ENCODE data around the gene ZSWIM8.

The ZSWIM8 gene

DNA sequence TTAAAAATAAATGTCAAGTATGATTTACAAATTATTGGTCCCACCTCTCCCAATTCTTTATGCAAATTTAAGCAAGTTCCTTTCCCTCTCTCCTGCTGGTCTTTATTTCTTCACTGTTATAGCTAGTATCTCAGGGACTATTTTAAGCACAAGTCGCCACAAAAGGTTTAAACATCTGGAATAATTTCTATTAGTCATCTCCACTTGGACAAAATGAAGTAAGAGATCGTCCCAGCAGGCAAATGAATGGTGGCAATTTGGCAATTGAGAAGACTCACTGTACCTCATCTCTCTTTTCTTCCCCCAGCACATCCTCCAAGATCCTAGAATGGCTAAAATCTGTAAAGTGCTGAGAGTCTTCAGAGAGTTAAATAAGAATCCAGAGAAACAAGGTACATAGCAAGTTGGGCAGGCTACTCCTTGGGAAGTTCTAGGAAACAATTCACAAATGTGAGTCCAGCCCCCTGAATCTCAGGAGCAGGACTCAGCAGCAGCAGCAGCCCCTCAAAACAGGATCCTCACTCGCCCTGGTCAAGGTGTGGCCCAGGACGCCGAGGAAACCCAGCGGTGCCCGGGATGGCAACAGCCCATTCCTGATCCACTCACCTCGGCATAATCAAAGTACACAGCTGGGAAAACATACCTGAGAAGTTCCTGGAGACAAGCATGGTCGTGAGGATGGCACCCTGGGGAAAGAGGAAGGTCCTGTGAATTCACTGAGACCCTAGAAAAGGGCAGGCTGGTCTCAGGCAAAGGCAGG, 56.3 kb downstream of the ZSWIM8 start:
- no peak for DNase-seq

DNA sequence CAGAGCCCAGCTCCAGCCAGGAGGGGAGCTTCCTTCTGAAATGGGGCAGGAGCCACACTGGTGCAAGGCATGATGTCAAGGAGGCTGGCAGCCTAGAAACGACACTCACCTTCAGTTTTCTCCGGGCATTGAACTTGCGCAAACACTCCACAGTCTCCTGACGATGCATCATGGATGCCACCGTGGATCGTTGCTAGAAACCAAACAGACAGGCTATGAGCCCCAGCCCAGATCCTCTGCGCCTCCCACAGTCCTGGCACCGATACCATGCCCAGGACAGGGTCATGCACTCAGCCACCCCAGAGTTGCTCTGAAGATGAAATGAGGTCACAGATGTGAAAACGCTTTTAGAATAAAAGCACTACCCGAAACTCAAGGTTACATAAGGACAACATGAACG, 56.9 kb downstream of the ZSWIM8 start:
- DNase-seq: no peak

DNA sequence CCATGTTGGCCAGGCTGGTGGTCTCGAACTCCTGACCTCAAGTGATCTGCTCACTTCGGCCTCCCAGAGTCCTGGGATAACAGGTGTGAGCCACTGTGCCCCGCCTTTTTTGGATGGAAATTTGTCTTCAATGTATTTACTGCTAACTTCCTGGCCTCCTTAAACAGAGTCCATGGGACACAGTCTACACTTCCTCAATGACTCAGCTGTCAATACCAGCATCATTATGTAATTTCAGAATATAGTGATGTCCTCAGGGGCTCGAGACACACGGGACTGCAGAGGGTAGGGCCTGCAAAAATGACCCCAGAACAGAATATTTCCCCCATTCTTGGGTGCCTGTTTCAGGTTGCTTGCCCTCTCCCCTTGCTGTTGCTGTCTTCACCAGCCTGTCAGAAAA, 57.9 kb downstream of the ZSWIM8 start:
- no peak for DNase-seq

DNA sequence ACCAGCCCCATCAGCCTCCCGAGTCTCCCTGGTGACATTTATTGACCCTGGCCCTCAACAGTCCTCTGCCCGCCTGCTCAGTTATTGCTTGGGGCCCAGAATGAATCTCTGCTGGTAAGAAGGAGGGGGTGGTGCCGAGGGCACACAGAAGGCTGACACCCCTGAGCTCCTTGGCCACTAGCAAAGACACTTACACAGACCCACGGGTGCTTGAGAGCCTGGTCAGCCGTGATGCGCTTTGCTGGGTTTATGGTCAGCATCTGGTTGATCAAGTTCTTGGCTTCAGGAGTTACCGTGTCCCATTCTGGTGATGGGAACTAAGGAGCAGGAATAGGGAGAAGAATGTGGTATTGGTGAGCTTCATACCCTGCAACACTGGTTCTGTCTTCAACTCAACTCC, 61.6 kb downstream of the ZSWIM8 start:
- DNase-seq: no peak

DNA sequence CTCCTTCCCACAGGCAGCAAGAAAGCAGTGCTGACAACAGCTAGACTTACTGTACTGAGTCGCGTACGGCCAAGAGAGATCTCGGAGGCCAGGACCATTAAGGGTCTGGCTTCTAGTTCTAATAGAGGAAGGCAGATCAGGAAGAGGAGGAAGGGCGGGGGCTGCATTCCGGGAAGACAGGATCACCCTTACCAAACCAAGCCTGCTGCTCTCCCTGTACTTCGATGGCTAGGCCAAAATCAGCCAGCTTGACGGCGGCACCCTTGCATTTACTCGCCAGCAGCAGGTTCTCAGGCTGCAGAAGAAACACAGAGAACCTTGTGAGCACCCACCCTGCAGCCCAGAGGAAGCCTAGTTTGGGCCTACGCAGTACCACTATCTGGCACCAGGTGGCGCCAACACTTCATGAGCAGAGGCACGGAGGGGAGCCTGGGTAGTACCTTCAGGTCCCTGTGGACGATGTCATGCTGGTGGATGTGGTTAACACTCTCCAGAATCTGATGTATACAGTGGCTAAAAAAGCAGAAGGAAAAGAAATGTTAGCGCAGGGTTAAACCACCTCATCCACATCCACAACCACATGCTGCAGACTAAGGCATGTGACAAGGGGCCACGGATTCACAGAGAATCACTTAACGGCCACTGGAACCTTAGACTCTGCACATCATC, 63.5 kb downstream of the ZSWIM8 start:
- peak; percentile 75 to 93 (median 84) for DNase-seq

DNA sequence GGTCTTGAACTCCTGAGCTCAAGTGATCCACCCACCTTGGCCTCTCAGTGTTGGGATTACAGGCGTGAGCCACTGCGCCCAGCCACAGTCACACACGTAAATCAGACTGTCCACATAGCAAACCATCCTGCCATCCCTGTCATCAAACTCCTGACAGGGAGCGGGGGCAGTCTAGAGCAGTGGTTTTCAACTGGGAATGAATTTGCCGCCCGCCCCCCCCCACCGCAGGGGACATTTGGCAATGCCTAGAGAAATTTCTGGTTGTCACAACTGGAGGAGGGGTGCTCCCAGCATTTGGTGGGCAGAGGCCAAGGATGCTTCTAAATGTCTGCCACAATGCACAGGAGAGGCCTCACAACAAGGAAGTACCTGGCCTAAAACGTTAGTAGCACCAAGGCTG, 64.8 kb downstream of the ZSWIM8 start:
- DNase-seq: no peak

DNA sequence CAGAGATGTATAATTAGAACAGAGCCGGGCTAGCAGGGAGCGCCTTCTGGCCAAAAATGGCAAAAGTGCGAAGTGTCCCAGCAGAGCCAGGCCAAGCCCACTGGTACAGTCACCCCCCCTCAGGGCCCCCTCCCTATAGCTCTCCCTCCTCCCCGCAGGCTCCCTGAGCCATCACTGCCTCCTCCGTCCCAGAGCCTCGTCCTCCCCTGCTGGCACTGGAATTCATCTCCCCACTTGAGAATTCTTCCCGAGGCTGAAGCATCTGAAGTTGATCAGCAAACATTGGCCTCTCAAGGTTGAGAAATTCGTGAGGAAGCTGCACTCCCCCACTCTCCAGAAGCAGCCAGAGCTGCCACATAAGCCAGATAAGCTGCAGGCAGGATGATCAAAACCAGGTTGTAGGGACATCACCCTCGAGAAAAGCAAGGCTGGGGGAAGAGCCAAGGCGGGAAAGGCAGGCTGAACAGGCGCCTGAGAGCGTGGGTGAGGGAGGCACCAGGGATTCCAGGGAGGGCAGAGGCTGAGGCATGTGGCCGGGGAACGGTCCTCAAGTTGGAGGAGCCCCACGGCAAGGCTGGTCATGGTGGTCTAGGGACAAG, 65.6 kb downstream of the ZSWIM8 start:
- no peak for DNase-seq

Data from activated CD4-positive, CD25-positive, alpha-beta regulatory T cell (primary cell).